WI38 (cell line): ENCODE data around the gene NLGN1.
"Not testable (repeated sequence)": the region's sequence is repeated elsewhere in the genome, so short reads cannot be mapped to it uniquely, and the experiment has no call there.

Experiments used
- H3K4me3 ChIP-seq: 2 replicates; pipeline ENCODE4 v1.5.1; 2011; ENCODE audit warnings: low read depth, mild to moderate bottlenecking, control low read depth, low read length
- CTCF ChIP-seq: IDR thresholded peaks from 2 replicates; pipeline ENCODE4 v1.5.1; 2012; ENCODE audit warnings: low read depth, mild to moderate bottlenecking, control low read depth, low read length

The NLGN1 gene

GRCh38 chr3:174220775-174221554 lies 823.4 kb downstream of the NLGN1 start:
- no peak for TF ChIP-seq CTCF
- H3K4me3 ChIP-seq = no peak overlapping the region

GRCh38 chr3:174223042-174223441 lies 825.5 kb downstream of the NLGN1 start:
- TF ChIP-seq CTCF = no peak
- H3K4me3 ChIP-seq = no peak overlapping the region

GRCh38 chr3:174223626-174224025 lies 826.1 kb downstream of the NLGN1 start:
- no peak overlapping the region for H3K4me3 ChIP-seq
- no peak for TF ChIP-seq CTCF

- H3K4me3 ChIP-seq = no peak overlapping the region
- TF ChIP-seq CTCF = no peak
These were observed 832.4 kb downstream of the NLGN1 start for GRCh38 chr3:174229916-174230315.

- not testable (repeated sequence) for H3K4me3 ChIP-seq
These were observed 834.6 kb downstream of the NLGN1 start for GRCh38 chr3:174232028-174232657.

GRCh38 chr3:174232658-174233429 lies 835.3 kb downstream of the NLGN1 start:
- no peak overlapping the region for H3K4me3 ChIP-seq

GRCh38 chr3:174233511-174233910 lies 836.0 kb downstream of the NLGN1 start:
- TF ChIP-seq CTCF = no peak
- H3K4me3 ChIP-seq = no peak overlapping the region

More at GRCh38 chr3:174232658-174233429, 835.3 kb downstream of the NLGN1 start:
- TF ChIP-seq CTCF = no peak
